AG20443 (cell line): ENCODE results near the gene FMNL2.

Source experiments
- DNase-seq: peaks from one replicate; pipeline ENCODE4 v3.0.0; 2012; ENCODE audit warnings: low spot score, mixed read lengths

Gene FMNL2

GRCh38 chr2:152449578-152449977 lies 114.6 kb downstream of the FMNL2 start:
- DNase-seq: no peak

- DNase-seq: no peak
Observed at GRCh38 chr2:152450176-152450575, 115.2 kb downstream of the FMNL2 start.

GRCh38 chr2:152452256-152452973 lies 117.4 kb downstream of the FMNL2 start:
- no peak for DNase-seq

GRCh38 chr2:152453129-152453911 lies 118.3 kb downstream of the FMNL2 start:
- no peak for DNase-seq

GRCh38 chr2:152454371-152454770 lies 119.4 kb downstream of the FMNL2 start:
- no peak for DNase-seq

- no peak for DNase-seq
Observed at GRCh38 chr2:152454960-152455359, 120.0 kb downstream of the FMNL2 start.

- no peak for DNase-seq
Observed at GRCh38 chr2:152455738-152456137, 120.8 kb downstream of the FMNL2 start.

GRCh38 chr2:152456262-152456661 lies 121.3 kb downstream of the FMNL2 start:
- DNase-seq: no peak

GRCh38 chr2:152458441-152458940 lies 123.5 kb downstream of the FMNL2 start:
- DNase-seq: no peak

- DNase-seq: no peak
Observed at GRCh38 chr2:152459091-152459490, 124.1 kb downstream of the FMNL2 start.

GRCh38 chr2:152460567-152460966 lies 125.6 kb downstream of the FMNL2 start:
- no peak for DNase-seq

GRCh38 chr2:152462120-152462519 lies 127.1 kb downstream of the FMNL2 start:
- DNase-seq: no peak

GRCh38 chr2:152462779-152463178 lies 127.8 kb downstream of the FMNL2 start:
- no peak for DNase-seq

GRCh38 chr2:152464851-152465470 lies 130.0 kb downstream of the FMNL2 start:
- no peak for DNase-seq

- no peak for DNase-seq
Observed at GRCh38 chr2:152465541-152465940, 130.6 kb downstream of the FMNL2 start.

GRCh38 chr2:152466041-152466440 lies 131.1 kb downstream of the FMNL2 start:
- no peak for DNase-seq

GRCh38 chr2:152466980-152467676 lies 132.2 kb downstream of the FMNL2 start:
- DNase-seq: no peak

GRCh38 chr2:152467677-152468410 lies 132.9 kb downstream of the FMNL2 start:
- no peak for DNase-seq

GRCh38 chr2:152468899-152469692 lies 134.1 kb downstream of the FMNL2 start:
- DNase-seq: no peak
